ENCODE measurements around the gene CDH11. TPM values are rescaled to one million over a fixed set of nuclear protein-coding genes. Genes with fewer than 3 reads are reported as not detected.

Gene CDH11
- total and polyA plus RNA-seq, 2 of the 4 experiments (the other 2 are of a cell fraction) = 266 to 601 TPM

DNA sequence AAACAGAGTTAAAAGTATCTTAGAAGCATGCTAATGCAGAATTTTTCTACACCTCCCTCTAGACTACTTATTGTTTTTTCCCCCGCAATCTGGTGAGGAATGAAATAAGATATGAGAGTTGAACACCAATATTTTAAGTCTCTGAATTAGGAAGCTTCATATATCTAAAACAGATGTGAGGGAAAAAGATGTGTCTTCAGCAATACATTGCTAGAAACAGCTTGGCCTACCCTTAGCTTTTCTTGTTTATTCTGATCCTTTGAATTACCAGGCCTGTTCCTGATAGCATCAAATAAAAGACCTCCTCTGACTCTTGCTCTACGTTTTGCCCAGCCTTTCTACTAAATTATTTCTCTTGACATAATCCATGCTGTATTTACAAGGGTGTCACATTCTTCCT, 221.8 kb downstream of the CDH11 start:
- CTCF ChIA-PET = no interaction called here
- no peak overlapping the region for H3K23ac ChIP-seq (ENCODE audit: low read depth, low read length)
- H3K4me3 ChIP-seq (ENCODE audit: insufficient read depth, low read depth, low read length) = no peak overlapping the region
- no peaks in the 10 kb centered on the region for H3K9me1 ChIP-seq (ENCODE audit: insufficient read depth, low read length)
- no peak overlapping the region for H2AK9ac ChIP-seq (replicated peaks; ENCODE audit: low read depth, low read length, poor library complexity)
- H3K27me3 ChIP-seq (ENCODE audit: control insufficient read depth, insufficient read depth, low read length) = no peaks in the 10 kb centered on the region
- H3K4ac ChIP-seq (ENCODE audit: low read depth, low read length) = no peak overlapping the region
- DNase-seq (no peak), ATAC-seq (ENCODE audit: low read depth) (no peak)
- H4K5ac ChIP-seq (ENCODE audit: low read depth, low read length) = no peak overlapping the region
- no peak overlapping the region for H3K9ac ChIP-seq (ENCODE audit: low read depth, low read length)
- H4K20me1 ChIP-seq (ENCODE audit: insufficient read depth, low read length) = no peaks in the 10 kb centered on the region
- intact Hi-C loops (cut with micrococcal nuclease) (no loop called here), in situ Hi-C loops (cut with MboI; ENCODE audit: low sequenced_read_pairs) (no loop called here), dilution Hi-C loops (cut with HindIII; ENCODE audit: low sequenced_read_pairs, unreplicated experiment) (no loop called here)
- no peak overlapping the region for H3K27ac ChIP-seq (ENCODE audit: insufficient read depth, low read length)
- H3K9me3 ChIP-seq (ENCODE audit: control insufficient read depth, insufficient read depth, low read length) = 0 out of 2 replicates have a peak, but pooled peaks cover 1% of the 10 kb centered on the region
- BruUV-seq (replicated peaks) = no TSS peak
- H2AFZ ChIP-seq (replicated peaks; ENCODE audit: low read length, poor library complexity) = no peak overlapping the region
- TF ChIP-seq POLR2A (IDR thresholded peaks at IDR 0.05; ENCODE audit: low read depth, low read length) = no peak
- no peak for TF ChIP-seq MAFK (IDR thresholded peaks at IDR 0.05; ENCODE audit: low read depth, low read length)
- POLR2A ChIA-PET (ENCODE audit: unreplicated experiment) = no interaction called here
- no peak overlapping the region for H3K14ac ChIP-seq (replicated peaks; ENCODE audit: low read depth, low read length)
- H3K18ac ChIP-seq (ENCODE audit: low read depth, low read length) = no peak overlapping the region
- no peak overlapping the region for H2BK15ac ChIP-seq (ENCODE audit: low read depth, low read length)
- no peak overlapping the region for H4K8ac ChIP-seq (ENCODE audit: low read depth in 2 of 2, low read length in 2 of 2)
- WGBS, 2 experiments (ENCODE audit: extremely low coverage in 2 of 2, insufficient read length in 1 of 2) = no CpG with 5 or more reads among the region's 2 CpGs
- no peaks in the 10 kb centered on the region for H3K4me1 ChIP-seq (ENCODE audit: control insufficient read depth, insufficient read depth, low read length)
- H4K91ac ChIP-seq (ENCODE audit: insufficient read depth, low read depth, low read length) = no peak overlapping the region
- no peak overlapping the region for H3K56ac ChIP-seq (ENCODE audit: extremely low read depth, insufficient read depth, low read length)
- H2BK120ac ChIP-seq (ENCODE audit: low read depth, low read length) = no peak overlapping the region
- no peak overlapping the region for H3K4me2 ChIP-seq (ENCODE audit: low read depth, low read length)
- no peak overlapping the region for H2BK5ac ChIP-seq (ENCODE audit: low read depth, low read length, poor library complexity, severe bottlenecking)
- no peaks in the 10 kb centered on the region for H3K79me1 ChIP-seq (ENCODE audit: low read depth in 1 of 2, low read length in 2 of 2)
- H2BK20ac ChIP-seq (ENCODE audit: low read depth, low read length) = no peak overlapping the region
- no peaks in the 10 kb centered on the region for H3K36me3 ChIP-seq (ENCODE audit: control insufficient read depth, insufficient read depth, low read length)
- no peak overlapping the region for H2AK5ac ChIP-seq (ENCODE audit: low read depth, low read length)
